GM12875 (cell line): ENCODE results near the gene SFXN3.

Experiments
- H3K4me3 ChIP-seq: one replicate; pipeline ENCODE4 v1.5.1; 2011; ENCODE audit warnings: low read depth, low read length, control low read depth
- TF ChIP-seq, protein P1 (sequence below): IDR thresholded peaks from 2 replicates; pipeline ENCODE4 v1.5.1; 2011; ENCODE audit warnings: low read depth, mild to moderate bottlenecking, control low read depth, inconsistent platforms, low read length, moderate library complexity, borderline replicate concordance; ENCODE audit not compliant: insufficient read depth

SFXN3 gene

GRCh38 chr10:101038484-101038883 is 7.5 kb downstream of the SFXN3 start:
- TF ChIP-seq, protein P1, sequence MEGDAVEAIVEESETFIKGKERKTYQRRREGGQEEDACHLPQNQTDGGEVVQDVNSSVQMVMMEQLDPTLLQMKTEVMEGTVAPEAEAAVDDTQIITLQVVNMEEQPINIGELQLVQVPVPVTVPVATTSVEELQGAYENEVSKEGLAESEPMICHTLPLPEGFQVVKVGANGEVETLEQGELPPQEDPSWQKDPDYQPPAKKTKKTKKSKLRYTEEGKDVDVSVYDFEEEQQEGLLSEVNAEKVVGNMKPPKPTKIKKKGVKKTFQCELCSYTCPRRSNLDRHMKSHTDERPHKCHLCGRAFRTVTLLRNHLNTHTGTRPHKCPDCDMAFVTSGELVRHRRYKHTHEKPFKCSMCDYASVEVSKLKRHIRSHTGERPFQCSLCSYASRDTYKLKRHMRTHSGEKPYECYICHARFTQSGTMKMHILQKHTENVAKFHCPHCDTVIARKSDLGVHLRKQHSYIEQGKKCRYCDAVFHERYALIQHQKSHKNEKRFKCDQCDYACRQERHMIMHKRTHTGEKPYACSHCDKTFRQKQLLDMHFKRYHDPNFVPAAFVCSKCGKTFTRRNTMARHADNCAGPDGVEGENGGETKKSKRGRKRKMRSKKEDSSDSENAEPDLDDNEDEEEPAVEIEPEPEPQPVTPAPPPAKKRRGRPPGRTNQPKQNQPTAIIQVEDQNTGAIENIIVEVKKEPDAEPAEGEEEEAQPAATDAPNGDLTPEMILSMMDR, result no peak
- H3K4me3 ChIP-seq, result no peak overlapping the region

DNA sequence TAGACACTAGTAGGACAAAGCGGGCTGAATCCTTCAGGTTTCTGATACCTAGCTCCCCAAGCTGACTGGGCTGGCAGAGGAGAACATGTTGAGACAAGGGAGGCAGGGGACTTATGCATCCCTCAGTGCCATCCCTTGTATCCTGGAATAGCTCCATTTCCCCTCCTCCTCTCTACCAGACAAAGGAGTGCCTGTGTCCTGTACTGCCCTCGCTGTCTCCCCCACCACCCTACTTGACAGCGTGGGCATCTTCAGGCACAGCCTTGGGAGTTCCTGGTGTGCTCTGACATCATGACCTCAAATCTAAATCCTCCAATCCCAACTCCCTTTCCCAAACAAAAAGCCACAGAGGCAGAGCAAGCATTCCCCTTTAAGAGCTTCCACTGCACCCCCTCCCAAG is 9.0 kb downstream of the SFXN3 start:
- TF ChIP-seq, protein P1, result no peak

DNA sequence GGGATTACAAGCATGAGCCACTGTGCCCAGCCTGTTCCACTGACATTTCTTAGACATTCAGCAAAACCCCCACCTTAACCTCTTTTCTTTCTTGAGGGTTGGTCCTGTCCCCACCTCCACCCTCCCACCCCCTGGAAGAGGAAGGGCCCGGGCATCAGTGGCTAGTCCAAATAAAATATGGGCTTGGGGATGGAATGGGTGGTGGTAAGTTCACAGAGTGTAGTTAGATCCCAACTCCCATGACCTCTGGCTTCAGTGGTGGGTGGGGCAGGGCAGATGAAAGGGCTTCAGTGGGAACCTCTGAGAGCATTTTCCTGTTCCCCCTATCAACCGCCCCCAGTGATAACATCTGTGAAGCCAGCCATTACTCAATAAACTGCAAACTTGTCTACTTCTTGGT is 9.8 kb downstream of the SFXN3 start:
- TF ChIP-seq, protein P1, result no peak

More for the DNA sequence above, 9.0 kb downstream of the SFXN3 start:
- no peak overlapping the region for H3K4me3 ChIP-seq

GRCh38 chr10:101041252-101041761 is 10.3 kb downstream of the SFXN3 start:
- H3K4me3 ChIP-seq, result no peak overlapping the region
- TF ChIP-seq, protein P1, result peak; percentile 79

More for the DNA sequence above, 9.8 kb downstream of the SFXN3 start:
- H3K4me3 ChIP-seq, result no peak overlapping the region

- H3K4me3 ChIP-seq, result no peak overlapping the region
- TF ChIP-seq, protein P1, result no peak
Observed at GRCh38 chr10:101042118-101042517, 11.1 kb downstream of the SFXN3 start.

DNA sequence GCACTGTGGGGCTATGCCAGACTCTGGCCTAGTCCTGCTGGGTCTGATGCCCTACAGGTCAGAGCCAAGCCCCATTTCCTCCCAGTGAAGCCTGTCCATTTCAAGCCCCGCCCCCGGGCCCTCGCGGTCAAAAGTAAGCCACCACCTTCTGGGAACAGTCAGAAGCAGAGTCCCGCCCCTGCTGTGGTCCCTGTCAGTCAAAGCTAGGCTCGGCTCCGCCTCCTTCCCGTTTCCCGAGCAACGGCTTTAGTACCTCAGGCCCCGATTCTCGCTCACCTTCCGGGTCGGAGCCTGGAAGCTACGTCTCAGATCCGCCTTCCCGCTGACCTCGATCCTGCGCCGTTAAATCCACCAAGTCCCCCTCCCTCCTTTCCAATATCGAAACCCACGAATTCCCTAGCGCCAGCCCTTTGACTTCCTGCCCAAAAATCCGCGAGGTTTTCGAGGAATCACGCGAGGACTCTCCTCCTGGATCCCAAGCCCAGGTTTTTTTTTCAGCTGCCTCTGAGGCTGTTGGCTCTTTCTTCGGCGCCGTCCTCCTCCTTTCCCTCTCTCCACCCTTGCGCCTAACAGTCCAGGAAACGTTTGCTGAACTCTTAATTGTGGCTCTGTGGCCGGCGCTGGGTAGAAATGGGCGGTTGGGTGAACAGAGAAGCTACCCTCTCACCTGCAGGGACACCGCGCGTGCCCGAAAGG is 11.8 kb downstream of the SFXN3 start:
- H3K4me3 ChIP-seq, result peak overlapping the region; percentile 58

GRCh38 chr10:101043363-101043707 is 12.3 kb downstream of the SFXN3 start:
- peak overlapping the region; percentile 58 for H3K4me3 ChIP-seq
- TF ChIP-seq, protein P1, result no peak

More for the DNA sequence above, 11.8 kb downstream of the SFXN3 start:
- TF ChIP-seq, protein P1, result no peak
